NOMO-1 treated with dmso at 0.1 percent for 144 hours (cell line): ENCODE measurements around the gene FAM83C.

Source experiments
- DNase-seq: peaks from one replicate; lab custom pipeline; 2025; ENCODE audit not compliant: unreplicated experiment; lab: John Stamatoyannopoulos, UW

Gene FAM83C

GRCh38 chr20:35300469-35301262 is 8.4 kb upstream of the FAM83C start:
- no peak for DNase-seq

- DNase-seq: no peak
Measured at GRCh38 chr20:35299780-35300179, 7.6 kb upstream of the FAM83C start.

- no peak for DNase-seq
Measured at GRCh38 chr20:35298264-35298663, 6.0 kb upstream of the FAM83C start.

- DNase-seq: no peak
Measured at GRCh38 chr20:35297740-35298139, 5.5 kb upstream of the FAM83C start.

GRCh38 chr20:35297155-35297554 is 4.9 kb upstream of the FAM83C start:
- no peak for DNase-seq

GRCh38 chr20:35296101-35296554 is 3.9 kb upstream of the FAM83C start:
- DNase-seq: no peak

- DNase-seq: no peak
Measured at GRCh38 chr20:35295674-35296073, 3.4 kb upstream of the FAM83C start.

- no peak for DNase-seq
Measured at GRCh38 chr20:35295058-35295457, 2.8 kb upstream of the FAM83C start.

GRCh38 chr20:35294293-35294685 is 2.1 kb upstream of the FAM83C start:
- DNase-seq: no peak

GRCh38 chr20:35293303-35294292 is 1.4 kb upstream of the FAM83C start:
- DNase-seq: no peak

- DNase-seq: no peak
Measured at GRCh38 chr20:35292504-35293285, 470 bp upstream of the FAM83C start.

GRCh38 chr20:35290887-35291417 is 1.3 kb downstream of the FAM83C start:
- DNase-seq: no peak

- DNase-seq: no peak
Measured at GRCh38 chr20:35290186-35290886, 1.9 kb downstream of the FAM83C start.

GRCh38 chr20:35288325-35289060 is 3.7 kb downstream of the FAM83C start:
- DNase-seq: no peak

GRCh38 chr20:35287509-35288324 is 4.5 kb downstream of the FAM83C start:
- no peak for DNase-seq

- DNase-seq: no peak
Measured at GRCh38 chr20:35286899-35287508, 5.2 kb downstream of the FAM83C start.

GRCh38 chr20:35286077-35286898 is 5.9 kb downstream of the FAM83C start:
- no peak for DNase-seq

- no peak for DNase-seq
Measured at GRCh38 chr20:35285806-35286076, 6.5 kb downstream of the FAM83C start.
